Activated T-helper 1 cell treated with anti-CD3 and anti-CD28 coated beads, Interleukin-12 subunit alpha, Interleukin-12 subunit beta, Interleukin-2, Interleukin-4 antibody, amounts not matched to agents 30 ng/mL and 10 ng/mL and 1 ng/mL, durations not matched to agents 14 hours and 24 hours and 36 hours (primary cell): ENCODE measurements around the gene CAPN11. TPM values are rescaled to one million over a fixed set of nuclear protein-coding genes. Genes with fewer than 3 reads are reported as not detected.
A peak's percentile ranks its signal among the peaks of the same experiment; 100 is the strongest.
"Not testable (repeated sequence)": the region's sequence is repeated elsewhere in the genome, so short reads cannot be mapped to it uniquely, and the experiment has no call there.

ENCODE experiments used
- DNase-seq: peaks from one replicate; pipeline ENCODE4 v3.0.0; 2021; ENCODE audit warnings: low spot score
- H3K27ac Mint-ChIP-seq: one replicate; pipeline ENCODE4 v1.8.0; 2021; ENCODE audit warnings: mild to moderate bottlenecking, mixed read lengths
- H3K27me3 Mint-ChIP-seq: one replicate; pipeline ENCODE4 v1.8.0; 2022; ENCODE audit warnings: mild to moderate bottlenecking, moderate library complexity, mixed read lengths; ENCODE audit not compliant: insufficient read depth
- H3K36me3 Mint-ChIP-seq: one replicate; pipeline ENCODE4 v1.8.0; 2021; ENCODE audit warnings: low read depth, mixed read lengths
- H3K4me1 Mint-ChIP-seq: one replicate; pipeline ENCODE4 v1.8.0; 2021; ENCODE audit warnings: low read depth, mixed read lengths
- H3K4me3 Mint-ChIP-seq: one replicate; pipeline ENCODE4 v1.8.0; 2021; ENCODE audit warnings: mild to moderate bottlenecking, moderate library complexity, mixed read lengths
- H3K9me3 Mint-ChIP-seq: one replicate; pipeline ENCODE4 v1.8.0; 2021; ENCODE audit warnings: mixed read lengths
- intact Hi-C: fragments of 100-400 bp; cut with micrococcal nuclease; formaldehyde crosslinking; loops from one replicate; pipeline ENCODE4 v1.15.1; 2024
- total RNA-seq: library from RNA; stranded (reverse); gene quantifications from 2 replicates; pipeline ENCODE4 v1.2.3, GENCODE V29; 2022

Gene CAPN11
- total RNA-seq, 1 donor from 2014 or later = not detected

DNA sequence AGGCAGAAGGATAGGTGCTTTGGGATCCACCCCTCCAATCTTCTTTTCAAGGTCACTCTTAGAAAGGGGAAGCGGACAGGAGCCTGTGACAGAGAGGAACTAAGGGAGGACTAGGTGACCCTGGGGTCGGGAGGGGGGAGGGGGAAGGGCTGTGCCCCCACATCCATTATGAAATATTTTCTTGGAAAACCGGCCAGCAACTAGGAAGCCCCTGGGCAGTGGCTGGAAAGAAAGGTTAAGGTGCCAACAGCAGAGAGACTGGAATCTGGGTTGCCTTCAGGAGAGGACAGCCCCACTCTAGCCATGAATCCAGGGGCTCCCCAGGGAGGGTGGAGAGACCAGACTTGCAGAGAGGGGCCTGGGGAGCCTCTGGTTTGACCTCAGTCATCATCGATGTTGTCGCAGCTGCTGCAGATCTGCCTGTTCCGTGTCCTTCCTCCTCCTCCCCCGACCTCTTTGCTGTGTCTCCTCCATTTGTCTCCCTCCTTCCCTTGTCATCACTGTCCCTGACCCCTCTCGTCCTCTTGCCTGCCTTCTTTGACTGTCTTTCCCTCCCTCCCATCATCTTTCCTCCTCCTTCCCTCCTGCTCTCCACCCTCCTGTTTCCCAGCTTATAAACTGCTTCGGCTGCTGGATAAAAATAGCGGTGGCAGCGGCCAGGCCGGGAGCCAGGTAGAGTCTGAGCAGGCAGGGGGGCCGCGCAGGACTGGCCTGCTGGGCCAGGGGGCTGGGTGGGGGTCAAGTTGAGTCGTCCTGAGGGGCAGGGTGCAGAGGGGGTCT lies 67.9 kb downstream of the CAPN11 start:
- intact Hi-C loops = no loop called here
- Mint-ChIP-seq H3K27ac (no peak overlapping the region), H3K36me3 (peaks cover 10% of the 10 kb centered on the region), H3K27me3 (no peaks in the 10 kb centered on the region), H3K4me3 (no peak overlapping the region), H3K9me3 (no peaks in the 10 kb centered on the region), H3K4me1 (peaks cover 31% of the 10 kb centered on the region)
- DNase-seq = no peak

DNA sequence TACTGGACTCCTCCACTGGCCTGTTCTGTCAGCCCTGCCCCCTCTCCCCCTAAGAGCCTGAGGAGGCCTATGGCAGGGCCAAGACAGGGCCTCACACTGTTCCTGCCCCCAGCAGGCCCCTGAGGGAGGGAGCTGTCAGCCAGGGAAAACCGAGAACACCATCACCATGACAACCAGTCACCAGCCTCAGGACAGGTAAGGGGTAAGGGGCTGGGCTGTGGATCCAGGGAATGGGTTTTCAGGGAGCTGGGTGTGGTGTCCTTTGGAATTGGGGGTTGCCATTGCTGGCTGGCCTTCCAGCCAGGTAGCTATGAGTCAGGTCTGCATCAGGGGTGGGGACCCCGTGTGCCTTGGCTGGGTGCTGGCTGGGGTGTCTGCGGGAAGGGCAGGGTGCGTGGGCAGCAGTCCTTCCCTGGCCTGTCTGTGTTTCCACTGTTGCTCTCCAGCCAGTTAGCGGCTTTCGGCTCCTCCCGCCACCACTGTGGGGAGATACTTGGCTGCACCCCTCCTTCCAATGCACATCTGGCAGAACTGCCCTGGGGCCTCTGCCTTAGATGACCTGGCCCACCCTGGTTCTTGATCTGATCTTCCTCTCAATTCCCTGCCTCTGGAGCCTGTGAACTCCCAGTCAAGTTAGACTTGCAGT lies 68.7 kb downstream of the CAPN11 start:
- H3K4me1 Mint-ChIP-seq = peaks cover 23% of the 10 kb centered on the region
- H3K27ac Mint-ChIP-seq = no peak overlapping the region
- no peaks in the 10 kb centered on the region for H3K27me3 Mint-ChIP-seq
- DNase-seq = no peak
- H3K9me3 Mint-ChIP-seq = no peaks in the 10 kb centered on the region
- peaks cover 10% of the 10 kb centered on the region for H3K36me3 Mint-ChIP-seq
- intact Hi-C loops = no loop called here
- no peak overlapping the region for H3K4me3 Mint-ChIP-seq

DNA sequence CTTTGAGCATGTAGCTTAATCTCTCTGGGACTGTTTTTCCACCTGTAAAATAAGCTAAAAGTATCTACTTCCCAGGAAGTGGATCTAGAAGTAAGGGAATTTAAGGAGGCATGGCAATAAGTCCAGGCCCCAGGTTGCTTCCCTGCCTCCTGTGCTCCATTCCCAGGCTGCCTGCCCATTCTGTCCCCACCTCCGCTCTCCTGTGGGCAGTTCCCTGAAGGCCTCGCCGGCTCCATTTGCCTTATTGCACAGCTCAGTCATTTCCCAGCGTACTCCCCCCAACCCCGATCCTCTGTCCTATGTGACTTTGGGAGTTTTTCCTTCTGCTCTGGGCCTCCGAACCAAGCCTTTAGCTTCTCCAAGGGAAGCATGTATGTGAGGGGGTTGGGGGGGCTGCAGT lies 69.4 kb downstream of the CAPN11 start:
- Mint-ChIP-seq H3K4me1 (peaks cover 16% of the 10 kb centered on the region), H3K4me3 (no peak overlapping the region), H3K27ac (no peak overlapping the region), H3K27me3 (no peaks in the 10 kb centered on the region), H3K36me3 (peaks cover 13% of the 10 kb centered on the region), H3K9me3 (no peaks in the 10 kb centered on the region)
- no peak for DNase-seq
- intact Hi-C loops = no loop called here

DNA sequence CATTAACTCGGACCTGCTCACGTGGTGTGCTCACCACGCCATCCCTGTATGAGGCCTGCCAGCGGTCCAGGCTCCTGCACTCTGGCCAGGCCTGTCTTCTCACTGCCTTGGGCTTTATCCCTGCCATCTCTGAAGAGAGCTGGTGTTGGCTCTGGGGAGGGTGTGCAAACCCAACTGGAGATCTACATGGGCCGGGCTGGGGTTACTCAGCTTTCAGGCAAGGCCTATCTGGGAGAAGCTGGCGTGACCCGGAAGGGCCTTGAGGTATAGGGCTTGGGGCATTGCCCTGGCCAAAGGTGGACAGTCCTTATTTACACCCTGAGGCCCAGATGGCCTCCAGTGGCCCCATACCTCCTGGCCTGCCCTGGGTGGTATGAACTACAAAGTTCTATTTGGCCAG lies 69.8 kb downstream of the CAPN11 start:
- no peak for DNase-seq
- H3K27me3 Mint-ChIP-seq = no peaks in the 10 kb centered on the region
- intact Hi-C loops = no loop called here
- H3K4me3 Mint-ChIP-seq = no peak overlapping the region
- peaks cover 14% of the 10 kb centered on the region for H3K4me1 Mint-ChIP-seq
- peaks cover 14% of the 10 kb centered on the region for H3K36me3 Mint-ChIP-seq
- H3K27ac Mint-ChIP-seq = no peak overlapping the region
- no peaks in the 10 kb centered on the region for H3K9me3 Mint-ChIP-seq

DNA sequence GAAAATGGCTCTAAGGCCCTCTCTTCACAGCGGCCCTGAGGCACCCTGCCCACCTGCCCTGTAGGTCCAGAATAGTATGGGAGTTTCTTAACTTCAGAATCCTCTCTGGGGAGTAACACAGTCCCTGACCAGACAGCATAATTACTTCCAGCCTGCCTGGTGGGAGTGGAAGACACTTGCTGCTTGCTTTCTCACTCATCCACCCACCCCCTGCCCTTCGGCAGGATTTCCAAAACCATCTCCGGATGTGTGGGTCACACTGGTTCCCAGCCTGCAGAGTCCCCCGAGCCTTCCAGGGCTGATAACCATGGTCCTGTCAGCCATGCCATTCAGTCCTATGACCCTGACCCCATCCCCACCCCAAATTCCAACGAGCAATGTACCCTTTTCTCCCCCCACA lies 70.2 kb downstream of the CAPN11 start:
- peaks cover 14% of the 10 kb centered on the region for H3K4me1 Mint-ChIP-seq
- no peak overlapping the region for H3K4me3 Mint-ChIP-seq
- intact Hi-C loops = no loop called here
- H3K27me3 Mint-ChIP-seq = no peaks in the 10 kb centered on the region
- no peak overlapping the region for H3K27ac Mint-ChIP-seq
- no peaks in the 10 kb centered on the region for H3K9me3 Mint-ChIP-seq
- no peak for DNase-seq
- H3K36me3 Mint-ChIP-seq = peaks cover 17% of the 10 kb centered on the region

DNA sequence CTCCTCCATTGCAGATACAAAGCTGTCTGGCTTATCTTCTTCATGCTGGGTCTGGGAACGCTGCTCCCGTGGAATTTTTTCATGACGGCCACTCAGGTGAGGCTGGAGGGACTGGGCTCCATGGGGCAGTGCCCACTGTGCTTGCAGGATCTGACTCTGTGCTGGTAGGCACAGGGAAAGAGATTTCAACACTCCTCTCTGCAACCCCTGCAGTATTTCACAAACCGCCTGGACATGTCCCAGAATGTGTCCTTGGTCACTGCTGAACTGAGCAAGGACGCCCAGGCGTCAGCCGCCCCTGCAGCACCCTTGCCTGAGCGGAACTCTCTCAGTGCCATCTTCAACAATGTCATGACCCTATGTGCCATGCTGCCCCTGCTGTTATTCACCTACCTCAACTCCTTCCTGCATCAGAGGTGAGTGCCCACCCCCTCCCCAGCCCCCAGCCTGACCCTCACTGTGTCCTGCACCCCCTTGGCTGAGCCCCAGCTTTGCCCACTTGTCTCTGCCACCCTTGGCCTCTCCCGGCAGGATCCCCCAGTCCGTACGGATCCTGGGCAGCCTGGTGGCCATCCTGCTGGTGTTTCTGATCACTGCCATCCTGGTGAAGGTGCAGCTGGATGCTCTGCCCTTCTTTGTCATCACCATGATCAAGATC lies 70.9 kb downstream of the CAPN11 start:
- no peaks in the 10 kb centered on the region for H3K9me3 Mint-ChIP-seq
- no peak overlapping the region for H3K4me3 Mint-ChIP-seq
- no peaks in the 10 kb centered on the region for H3K27me3 Mint-ChIP-seq
- H3K27ac Mint-ChIP-seq = no peak overlapping the region
- intact Hi-C loops = no loop called here
- H3K36me3 Mint-ChIP-seq = peaks cover 17% of the 10 kb centered on the region
- no peak for DNase-seq
- H3K4me1 Mint-ChIP-seq = peaks cover 8% of the 10 kb centered on the region

DNA sequence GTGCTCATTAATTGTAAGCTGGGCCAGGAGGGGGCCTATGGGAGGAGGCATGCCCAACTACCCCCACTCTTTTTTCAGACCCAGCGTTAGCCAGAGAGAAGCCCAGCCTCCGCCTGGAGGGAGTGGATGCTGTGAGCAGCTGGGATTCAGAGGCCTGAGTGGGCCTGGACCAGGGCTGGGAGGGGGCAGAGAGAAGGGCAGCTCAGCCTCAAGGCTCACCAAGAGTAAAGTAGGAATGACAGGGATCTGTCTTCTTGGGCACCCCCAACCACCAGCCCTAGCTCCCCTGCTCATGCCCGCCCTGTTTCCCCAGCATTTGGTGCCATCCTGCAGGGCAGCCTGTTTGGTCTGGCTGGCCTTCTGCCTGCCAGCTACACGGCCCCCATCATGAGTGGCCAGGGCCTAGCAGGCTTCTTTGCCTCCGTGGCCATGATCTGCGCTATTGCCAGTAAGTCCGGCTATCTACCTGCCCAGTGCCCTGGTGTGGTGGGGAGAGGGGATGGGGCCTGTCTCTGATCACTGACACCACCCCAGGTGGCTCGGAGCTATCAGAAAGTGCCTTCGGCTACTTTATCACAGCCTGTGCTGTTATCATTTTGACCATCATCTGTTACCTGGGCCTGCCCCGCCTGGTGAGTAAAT lies 71.5 kb downstream of the CAPN11 start:
- no peak overlapping the region for H3K4me3 Mint-ChIP-seq
- DNase-seq = no peak
- H3K4me1 Mint-ChIP-seq = peaks cover 1% of the 10 kb centered on the region
- H3K9me3 Mint-ChIP-seq = no peaks in the 10 kb centered on the region
- no peak overlapping the region for H3K27ac Mint-ChIP-seq
- H3K36me3 Mint-ChIP-seq = peaks cover 17% of the 10 kb centered on the region
- no peaks in the 10 kb centered on the region for H3K27me3 Mint-ChIP-seq
- intact Hi-C loops = no loop called here

DNA sequence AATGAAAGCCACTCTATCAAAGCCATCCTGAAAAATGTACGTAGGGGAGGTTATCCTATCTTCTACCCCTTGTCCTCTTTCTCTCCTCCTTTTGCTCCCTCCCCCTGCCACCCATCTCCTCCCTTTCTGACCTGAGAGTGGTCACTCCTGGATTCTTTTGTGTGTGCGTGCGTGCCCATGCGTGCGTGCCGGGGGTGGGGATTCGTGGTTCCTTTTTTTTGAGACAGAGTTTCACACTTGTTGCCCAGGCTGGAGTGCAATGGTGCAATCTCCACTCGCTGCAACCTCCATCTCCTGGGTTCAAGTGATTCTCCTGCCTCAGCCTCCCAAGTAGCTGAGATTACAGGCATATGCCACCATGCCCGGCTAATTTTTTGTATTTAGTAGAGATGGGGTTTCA lies 72.8 kb downstream of the CAPN11 start:
- intact Hi-C loops, H3K27me3 Mint-ChIP-seq, H3K9me3 Mint-ChIP-seq, H3K4me1 Mint-ChIP-seq, H3K27ac Mint-ChIP-seq, DNase-seq, H3K4me3 Mint-ChIP-seq: not testable (repeated sequence)
- peaks cover 18% of the 10 kb centered on the region for H3K36me3 Mint-ChIP-seq

DNA sequence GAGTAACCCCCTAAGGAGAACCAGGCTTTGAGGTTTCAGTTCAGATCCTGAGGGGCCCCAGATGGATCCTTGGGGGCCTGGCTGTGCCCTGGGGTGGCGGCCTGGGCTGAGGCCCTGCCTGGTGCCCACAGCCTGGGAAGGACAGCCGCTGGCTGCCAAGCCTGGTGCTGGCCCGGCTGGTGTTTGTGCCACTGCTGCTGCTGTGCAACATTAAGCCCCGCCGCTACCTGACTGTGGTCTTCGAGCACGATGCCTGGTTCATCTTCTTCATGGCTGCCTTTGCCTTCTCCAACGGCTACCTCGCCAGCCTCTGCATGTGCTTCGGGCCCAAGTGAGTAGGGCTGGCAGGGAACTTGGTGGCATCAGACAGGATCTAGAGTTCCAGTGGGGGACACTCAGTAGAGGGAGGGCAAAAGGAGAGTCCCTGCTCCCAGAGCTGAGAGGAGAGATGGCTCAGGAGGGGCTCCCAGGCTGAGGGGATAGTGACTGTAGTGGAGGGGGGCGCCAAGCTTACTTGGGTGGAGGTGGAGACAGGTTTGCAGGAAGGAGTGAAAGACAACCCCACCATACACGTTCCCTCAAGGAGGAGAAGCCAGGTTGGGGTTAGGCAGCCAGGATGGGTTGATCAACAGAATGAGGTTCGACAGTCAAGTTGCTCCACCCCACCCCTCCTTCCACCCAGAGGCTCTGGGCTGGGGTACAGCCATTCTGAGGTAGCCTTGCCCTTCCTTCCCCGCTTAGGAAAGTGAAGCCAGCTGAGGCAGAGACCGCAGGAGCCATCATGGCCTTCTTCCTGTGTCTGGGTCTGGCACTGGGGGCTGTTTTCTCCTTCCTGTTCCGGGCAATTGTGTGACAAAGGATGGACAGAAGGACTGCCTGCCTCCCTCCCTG lies 74.3 kb downstream of the CAPN11 start:
- no peak for DNase-seq
- Mint-ChIP-seq H3K9me3 (no peaks in the 10 kb centered on the region), H3K27me3 (no peaks in the 10 kb centered on the region), H3K27ac (peak overlapping the region; percentile 19), H3K4me3 (no peak overlapping the region), H3K36me3 (peaks cover 18% of the 10 kb centered on the region), H3K4me1 (peaks cover 8% of the 10 kb centered on the region)
- intact Hi-C loops = no loop called here

DNA sequence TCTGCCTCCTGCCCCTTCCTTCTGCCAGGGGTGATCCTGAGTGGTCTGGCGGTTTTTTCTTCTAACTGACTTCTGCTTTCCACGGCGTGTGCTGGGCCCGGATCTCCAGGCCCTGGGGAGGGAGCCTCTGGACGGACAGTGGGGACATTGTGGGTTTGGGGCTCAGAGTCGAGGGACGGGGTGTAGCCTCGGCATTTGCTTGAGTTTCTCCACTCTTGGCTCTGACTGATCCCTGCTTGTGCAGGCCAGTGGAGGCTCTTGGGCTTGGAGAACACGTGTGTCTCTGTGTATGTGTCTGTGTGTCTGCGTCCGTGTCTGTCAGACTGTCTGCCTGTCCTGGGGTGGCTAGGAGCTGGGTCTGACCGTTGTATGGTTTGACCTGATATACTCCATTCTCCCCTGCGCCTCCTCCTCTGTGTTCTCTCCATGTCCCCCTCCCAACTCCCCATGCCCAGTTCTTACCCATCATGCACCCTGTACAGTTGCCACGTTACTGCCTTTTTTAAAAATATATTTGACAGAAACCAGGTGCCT lies 75.0 kb downstream of the CAPN11 start:
- Mint-ChIP-seq H3K9me3 (no peaks in the 10 kb centered on the region), H3K4me3 (no peak overlapping the region), H3K4me1 (peaks cover 12% of the 10 kb centered on the region), H3K27me3 (no peaks in the 10 kb centered on the region), H3K36me3 (peaks cover 18% of the 10 kb centered on the region), H3K27ac (no peak overlapping the region)
- intact Hi-C loops = no loop called here
- DNase-seq = no peak
